HepG2 (cell line): ENCODE measurements around the gene BMAL1. TPM values are rescaled to one million over a fixed set of nuclear protein-coding genes. Genes with fewer than 3 reads are reported as not detected.

Experiments
- ATAC-seq: fragments of 200-7000 bp; cut with Tn5 transposase; 3 replicates; pipeline ENCODE4 v1.9.1; 2020; ENCODE audit warnings: mild to moderate bottlenecking, moderate library complexity
- BruUV-seq: library from RNA; stranded (reverse); fragments of 400-500 nt; replicated peaks from 2 replicates; lab custom pipeline; 2021; lab: Mats Ljungman, UMichigan
- CTCF ChIA-PET: fragments of 300-600 bp; formaldehyde crosslinking; extraction: SDS; loops from one replicate; lab custom pipeline; 2021; ENCODE audit warnings: low total read pairs, inconsistent platforms, low intra/inter-chr PET ratio; lab: Yijun Ruan, JAX
- POLR2A ChIA-PET: fragments of 350-600 bp; sonication (Branson Sonifier 250); formaldehyde crosslinking; loops from one replicate; lab custom pipeline; 2020; ENCODE audit warnings: antibody characterized with exemption, inconsistent platforms; lab: Yijun Ruan, JAX
- DNase-seq: peaks from one replicate; pipeline ENCODE4 v3.0.0-alpha.2; 2015; ENCODE audit warnings: low spot score
- FAIRE-seq: peaks from 3 replicates; lab custom pipeline; 2011; peaks lifted over from hg19 to GRCh38; lab: Jason Lieb, UNC
- H2AFZ ChIP-seq: one replicate; pipeline ENCODE4 v1.6.1; 2011; ENCODE audit warnings: low read length, inconsistent platforms
- H3K27ac ChIP-seq: fragments of 300-600 bp; 3 replicates; pipeline ENCODE4 v1.8.0; 2011; ENCODE audit warnings: mixed run types, mild to moderate bottlenecking, mixed read lengths, low read length, inconsistent platforms; ENCODE audit not compliant: insufficient read depth; ENCODE audit errors: extremely low read length
- H3K27me3 ChIP-seq, 2 experiments: fragments of 200-600 bp in 1 of 2; 2 replicates in 1 of 2; 3 replicates in 1 of 2; pipeline versions ENCODE4 v1.6.0 to v1.8.0; 2011; ENCODE audit warnings: low read length in 2 of 2, mild to moderate bottlenecking in 2 of 2, moderate library complexity in 2 of 2, inconsistent platforms in 1 of 2; ENCODE audit not compliant: insufficient read depth in 2 of 2, control insufficient read depth in 1 of 2
- H3K36me3 ChIP-seq, 2 experiments: fragments of 200-600 bp in 1 of 2; replicated peaks in 1 of 2; 2 replicates in 1 of 2; 3 replicates in 1 of 2; pipeline versions ENCODE4 v1.5.1 to v1.8.0; 2011; ENCODE audit warnings: low read length in 2 of 2, inconsistent platforms in 1 of 2; ENCODE audit not compliant: insufficient read depth in 2 of 2, control insufficient read depth in 1 of 2
- H3K4me1 ChIP-seq: 2 replicates; pipeline ENCODE4 v1.5.1; 2012; ENCODE audit warnings: low read length, inconsistent platforms; ENCODE audit not compliant: insufficient read depth
- H3K4me2 ChIP-seq: 2 replicates; pipeline ENCODE4 v1.6.0; 2011; ENCODE audit warnings: low read depth, low read length, inconsistent platforms
- H3K4me3 ChIP-seq, 3 experiments: fragments of 200-600 bp in 1 of 3; sonication (generic), shearing (Covaris generic) in 1 of 3; replicated peaks in 1 of 3; 2 replicates each; pipeline ENCODE4 v1.5.1; 2011 to 2016; ENCODE audit warnings: low read length in 3 of 3, inconsistent platforms in 2 of 3, low read depth in 2 of 3, mild to moderate bottlenecking in 2 of 3, control low read depth in 1 of 3, mixed read lengths in 1 of 3; ENCODE audit not compliant: insufficient read depth in 1 of 3
- H3K79me2 ChIP-seq: one replicate; pipeline ENCODE4 v1.6.1; 2011; ENCODE audit warnings: low read length, inconsistent platforms; ENCODE audit not compliant: insufficient read depth
- H3K9ac ChIP-seq: 2 replicates; pipeline ENCODE4 v1.6.0; 2011; ENCODE audit warnings: mild to moderate bottlenecking, low read depth, low read length, inconsistent platforms; ENCODE audit not compliant: insufficient read depth
- H3K9me3 ChIP-seq: 2 replicates; pipeline ENCODE4 v1.5.1; 2012; ENCODE audit warnings: mild to moderate bottlenecking, low read length
- H4K20me1 ChIP-seq: 2 replicates; pipeline ENCODE4 v1.6.0; 2011; ENCODE audit warnings: inconsistent platforms, mild to moderate bottlenecking, low read length, moderate library complexity; ENCODE audit not compliant: insufficient read depth
- CBX1 ChIP-seq: IDR thresholded peaks from one replicate; pipeline ENCODE4 v1.6.1; 2016; ENCODE audit warnings: antibody characterized with exemption, low read depth
- CCDC6 ChIP-seq: sonication (generic); formaldehyde crosslinking; IDR thresholded peaks from 2 replicates; pipeline ENCODE4 v1.8.1; 2022; ENCODE audit warnings: mild to moderate bottlenecking, missing genetic modification reagents, moderate library complexity
- DNMT3B ChIP-seq: conservative IDR thresholded peaks from 2 replicates; pipeline ENCODE4 v1.6.1; 2016; ENCODE audit warnings: missing biosample characterization, control low read depth
- GTF3A ChIP-seq: sonication (generic); formaldehyde crosslinking; conservative IDR thresholded peaks from 2 replicates; pipeline ENCODE4 v1.4.0; 2020; ENCODE audit warnings: mild to moderate bottlenecking, missing genetic modification reagents
- KDM5A ChIP-seq: fragments of 200-600 bp; sonication (generic); IDR thresholded peaks from 2 replicates; pipeline ENCODE4 v1.7.0; 2018; ENCODE audit warnings: antibody characterized with exemption, mild to moderate bottlenecking, low read length, borderline replicate concordance
- NPAS2 ChIP-seq: sonication (generic); formaldehyde crosslinking; IDR thresholded peaks from 2 replicates; pipeline ENCODE4 v1.8.0; 2022; ENCODE audit warnings: mild to moderate bottlenecking, missing genetic modification reagents, borderline replicate concordance
- PAF1 ChIP-seq: IDR thresholded peaks from 2 replicates; pipeline ENCODE4 v1.6.1; 2016; ENCODE audit warnings: missing genetic modification reagents, missing compliant biosample characterization
- SSRP1 ChIP-seq: IDR thresholded peaks from 2 replicates; pipeline ENCODE4 v1.6.1; 2016; ENCODE audit warnings: control low read depth
- TBX3 ChIP-seq: fragments of 450-650 bp; IDR thresholded peaks from 2 replicates; pipeline ENCODE4 v1.6.1; 2017; ENCODE audit warnings: antibody characterized with exemption, mild to moderate bottlenecking, inconsistent platforms, borderline replicate concordance
- TEAD3 ChIP-seq: optimal IDR thresholded peaks from 2 replicates; pipeline ENCODE3; 2016; ENCODE audit warnings: borderline replicate concordance
- ZBTB42 ChIP-seq: sonication (generic); formaldehyde crosslinking; IDR thresholded peaks from 2 replicates; pipeline ENCODE4 v1.5.0; 2020; ENCODE audit warnings: mild to moderate bottlenecking, missing genetic modification reagents
- ZNF121 ChIP-seq: sonication (generic); formaldehyde crosslinking; IDR thresholded peaks from 2 replicates; pipeline ENCODE4 v1.5.0; 2020; ENCODE audit warnings: mild to moderate bottlenecking, missing genetic modification reagents
- ZNF225 ChIP-seq: sonication (generic); formaldehyde crosslinking; IDR thresholded peaks from 2 replicates; pipeline ENCODE4 v1.4.0; 2020; ENCODE audit warnings: mild to moderate bottlenecking, missing genetic modification reagents
- ZNF24 ChIP-seq: fragments of 450-650 bp; IDR thresholded peaks from 2 replicates; pipeline ENCODE4 v1.6.1; 2017; ENCODE audit warnings: antibody characterized with exemption, mild to moderate bottlenecking
- ZNF496 ChIP-seq: sonication (generic); formaldehyde crosslinking; IDR thresholded peaks from 2 replicates; pipeline ENCODE4 v1.8.1; 2023; ENCODE audit warnings: mild to moderate bottlenecking, moderate library complexity, missing genetic modification reagents; ENCODE audit not compliant: insufficient replicate concordance
- WGBS: methylation state at CpG from one replicate; pipeline ENCODE4 v1.1.6; 2017; ENCODE audit warnings: low lambda C conversion rate; 5-methylcytosine and 5-hydroxymethylcytosine counted together
- in situ Hi-C: cut with HindIII; loops from 2 replicates; pipeline ENCODE4 v1.10.0; 2017; ENCODE audit warnings: low pct_unique_long_range_greater_than_20kb; ENCODE audit not compliant: extremely low pct_ligation_motif_present
- intact Hi-C: fragments of 100-400 bp; cut with micrococcal nuclease; formaldehyde crosslinking; loops from one replicate; pipeline ENCODE4 v1.10.0; 2022; ENCODE audit not compliant: unreplicated experiment
- polyA plus RNA-seq, 8 experiments: library from polyadenylated mRNA; depleted of rRNA in 3 of 8; stranded (reverse) in 7 of 8; unstranded in 1 of 8; fragments of >200 nt; fragmentation: Illumina TruSeq in 4 of 8; extraction: Trizol in 4 of 8; gene quantifications; 2 replicates each; pipeline versions ENCODE4 v1.2.1 to v1.2.3, GENCODE V29; 2011 to 2016; ENCODE audit warnings: low read depth in 4 of 8, missing spikeins in 1 of 8, mixed read lengths in 1 of 8; ENCODE audit not compliant: insufficient read depth in 1 of 8
- total RNA-seq, 5 experiments: library from RNA; depleted of rRNA; stranded (reverse); fragments of >200 nt; fragmentation: Illumina TruSeq; extraction: Trizol; gene quantifications; 2 replicates each; pipeline ENCODE4 v1.2.3, GENCODE V29; 2016; ENCODE audit warnings: low read depth in 1 of 5
- TF ChIP-seq, protein P1 (sequence below): sonication (generic); formaldehyde crosslinking; IDR thresholded peaks from 2 replicates; pipeline ENCODE4 v1.4.0; 2020; ENCODE audit warnings: missing genetic modification reagents, borderline replicate concordance
- TF ChIP-seq, protein P2 (sequence below): sonication (generic); formaldehyde crosslinking; IDR thresholded peaks from 2 replicates; pipeline ENCODE4 v1.5.1; 2020; ENCODE audit warnings: mild to moderate bottlenecking, missing genetic modification reagents, borderline replicate concordance

Gene BMAL1
- total and polyA plus RNA-seq, 2 of the 13 experiments (the other 11 are each of a cell fraction or from before 2014, with no cell fraction given): 4.5 to 4.8 TPM

DNA sequence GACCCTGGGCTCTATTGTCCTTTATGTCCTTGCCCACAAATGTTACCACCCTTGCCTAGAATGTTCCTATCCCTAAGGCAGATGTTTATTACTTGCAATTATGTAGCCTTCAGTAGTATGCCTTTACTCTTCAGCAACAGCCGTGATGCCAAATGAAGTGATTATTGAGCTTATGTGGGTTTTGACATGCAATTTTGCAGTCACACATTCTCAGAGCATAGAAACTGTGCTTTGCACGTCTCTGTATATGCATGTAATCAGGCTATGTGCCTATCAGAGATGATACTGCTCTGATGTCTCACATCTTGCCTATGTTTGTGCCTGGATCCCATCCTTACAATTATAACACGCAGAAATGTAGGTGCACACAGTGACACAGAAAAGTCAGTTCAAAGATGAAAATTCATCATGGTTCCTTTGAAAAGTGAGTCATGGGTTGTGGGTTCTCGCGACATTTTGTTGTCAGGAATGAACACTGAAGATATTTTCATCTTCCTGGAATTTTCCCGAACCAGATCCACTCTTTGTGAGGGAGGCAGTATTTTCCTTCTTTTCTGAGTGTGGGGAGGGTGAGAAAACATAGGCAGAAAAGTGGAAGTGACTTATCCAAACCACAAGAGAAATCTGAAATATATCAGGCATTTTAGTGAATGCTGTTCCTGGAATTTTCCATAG, 81.1 kb downstream of the BMAL1 start:
- Histone ChIP-seq H3K4me3 (no peak overlapping the region), H3K4me1 (0 out of 2 replicates have a peak, but pooled peaks cover 8% of the 10 kb centered on the region), H2AFZ (no peak overlapping the region), H3K4me2 (no peak overlapping the region), H3K9me3 (no peaks in the 10 kb centered on the region), H3K9ac (no peak overlapping the region), H3K79me2 (no peaks in the 10 kb centered on the region), H4K20me1 (no peaks in the 10 kb centered on the region), H3K27ac (no peak overlapping the region), H3K27me3 (no peaks in the 10 kb centered on the region), H3K36me3 (no peaks in the 10 kb centered on the region; a peak in 1 of 5 replicates)
- 92% methylated on average over 6 of the region's 6 CpGs for WGBS
- in situ Hi-C loops: no loop called here
- POLR2A ChIA-PET: no interaction called here
- DNase-seq (no peak), FAIRE-seq (no peak), ATAC-seq (no peak)
- intact Hi-C loops: no loop called here
- BruUV-seq: no TSS peak
- CTCF ChIA-PET: no interaction called here
- TF ChIP-seq DNMT3B (CRISPR knock-in tag) (no peak), ZNF24 (no peak), TEAD3 (CRISPR knock-in tag) (no peak), CCDC6 (CRISPR knock-in tag) (no peak), ZNF121 (CRISPR knock-in tag) (no peak), TBX3 (no peak), ZNF496 (no peak), ZBTB42 (CRISPR knock-in tag) (no peak), CBX1 (no peak), NPAS2 (CRISPR knock-in tag) (no peak), KDM5A (no peak), PAF1 (no peak), GTF3A (CRISPR knock-in tag) (no peak), SSRP1 (CRISPR knock-in tag) (no peak), ZNF225 (no peak)
- TF ChIP-seq, protein P1, sequence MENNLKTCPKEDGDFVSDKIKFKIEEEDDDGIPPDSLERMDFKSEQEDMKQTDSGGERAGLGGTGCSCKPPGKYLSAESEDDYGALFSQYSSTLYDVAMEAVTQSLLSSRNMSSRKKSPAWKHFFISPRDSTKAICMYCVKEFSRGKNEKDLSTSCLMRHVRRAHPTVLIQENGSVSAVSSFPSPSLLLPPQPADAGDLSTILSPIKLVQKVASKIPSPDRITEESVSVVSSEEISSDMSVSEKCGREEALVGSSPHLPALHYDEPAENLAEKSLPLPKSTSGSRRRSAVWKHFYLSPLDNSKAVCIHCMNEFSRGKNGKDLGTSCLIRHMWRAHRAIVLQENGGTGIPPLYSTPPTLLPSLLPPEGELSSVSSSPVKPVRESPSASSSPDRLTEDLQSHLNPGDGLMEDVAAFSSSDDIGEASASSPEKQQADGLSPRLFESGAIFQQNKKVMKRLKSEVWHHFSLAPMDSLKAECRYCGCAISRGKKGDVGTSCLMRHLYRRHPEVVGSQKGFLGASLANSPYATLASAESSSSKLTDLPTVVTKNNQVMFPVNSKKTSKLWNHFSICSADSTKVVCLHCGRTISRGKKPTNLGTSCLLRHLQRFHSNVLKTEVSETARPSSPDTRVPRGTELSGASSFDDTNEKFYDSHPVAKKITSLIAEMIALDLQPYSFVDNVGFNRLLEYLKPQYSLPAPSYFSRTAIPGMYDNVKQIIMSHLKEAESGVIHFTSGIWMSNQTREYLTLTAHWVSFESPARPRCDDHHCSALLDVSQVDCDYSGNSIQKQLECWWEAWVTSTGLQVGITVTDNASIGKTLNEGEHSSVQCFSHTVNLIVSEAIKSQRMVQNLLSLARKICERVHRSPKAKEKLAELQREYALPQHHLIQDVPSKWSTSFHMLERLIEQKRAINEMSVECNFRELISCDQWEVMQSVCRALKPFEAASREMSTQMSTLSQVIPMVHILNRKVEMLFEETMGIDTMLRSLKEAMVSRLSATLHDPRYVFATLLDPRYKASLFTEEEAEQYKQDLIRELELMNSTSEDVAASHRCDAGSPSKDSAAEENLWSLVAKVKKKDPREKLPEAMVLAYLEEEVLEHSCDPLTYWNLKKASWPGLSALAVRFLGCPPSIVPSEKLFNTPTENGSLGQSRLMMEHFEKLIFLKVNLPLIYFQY (CRISPR knock-in tag): no peak
- TF ChIP-seq, protein P2, sequence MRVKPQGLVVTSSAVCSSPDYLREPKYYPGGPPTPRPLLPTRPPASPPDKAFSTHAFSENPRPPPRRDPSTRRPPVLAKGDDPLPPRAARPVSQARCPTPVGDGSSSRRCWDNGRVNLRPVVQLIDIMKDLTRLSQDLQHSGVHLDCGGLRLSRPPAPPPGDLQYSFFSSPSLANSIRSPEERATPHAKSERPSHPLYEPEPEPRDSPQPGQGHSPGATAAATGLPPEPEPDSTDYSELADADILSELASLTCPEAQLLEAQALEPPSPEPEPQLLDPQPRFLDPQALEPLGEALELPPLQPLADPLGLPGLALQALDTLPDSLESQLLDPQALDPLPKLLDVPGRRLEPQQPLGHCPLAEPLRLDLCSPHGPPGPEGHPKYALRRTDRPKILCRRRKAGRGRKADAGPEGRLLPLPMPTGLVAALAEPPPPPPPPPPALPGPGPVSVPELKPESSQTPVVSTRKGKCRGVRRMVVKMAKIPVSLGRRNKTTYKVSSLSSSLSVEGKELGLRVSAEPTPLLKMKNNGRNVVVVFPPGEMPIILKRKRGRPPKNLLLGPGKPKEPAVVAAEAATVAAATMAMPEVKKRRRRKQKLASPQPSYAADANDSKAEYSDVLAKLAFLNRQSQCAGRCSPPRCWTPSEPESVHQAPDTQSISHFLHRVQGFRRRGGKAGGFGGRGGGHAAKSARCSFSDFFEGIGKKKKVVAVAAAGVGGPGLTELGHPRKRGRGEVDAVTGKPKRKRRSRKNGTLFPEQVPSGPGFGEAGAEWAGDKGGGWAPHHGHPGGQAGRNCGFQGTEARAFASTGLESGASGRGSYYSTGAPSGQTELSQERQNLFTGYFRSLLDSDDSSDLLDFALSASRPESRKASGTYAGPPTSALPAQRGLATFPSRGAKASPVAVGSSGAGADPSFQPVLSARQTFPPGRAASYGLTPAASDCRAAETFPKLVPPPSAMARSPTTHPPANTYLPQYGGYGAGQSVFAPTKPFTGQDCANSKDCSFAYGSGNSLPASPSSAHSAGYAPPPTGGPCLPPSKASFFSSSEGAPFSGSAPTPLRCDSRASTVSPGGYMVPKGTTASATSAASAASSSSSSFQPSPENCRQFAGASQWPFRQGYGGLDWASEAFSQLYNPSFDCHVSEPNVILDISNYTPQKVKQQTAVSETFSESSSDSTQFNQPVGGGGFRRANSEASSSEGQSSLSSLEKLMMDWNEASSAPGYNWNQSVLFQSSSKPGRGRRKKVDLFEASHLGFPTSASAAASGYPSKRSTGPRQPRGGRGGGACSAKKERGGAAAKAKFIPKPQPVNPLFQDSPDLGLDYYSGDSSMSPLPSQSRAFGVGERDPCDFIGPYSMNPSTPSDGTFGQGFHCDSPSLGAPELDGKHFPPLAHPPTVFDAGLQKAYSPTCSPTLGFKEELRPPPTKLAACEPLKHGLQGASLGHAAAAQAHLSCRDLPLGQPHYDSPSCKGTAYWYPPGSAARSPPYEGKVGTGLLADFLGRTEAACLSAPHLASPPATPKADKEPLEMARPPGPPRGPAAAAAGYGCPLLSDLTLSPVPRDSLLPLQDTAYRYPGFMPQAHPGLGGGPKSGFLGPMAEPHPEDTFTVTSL (CRISPR knock-in tag): no peak
